WTC11 (cell line): ENCODE measurements around the gene VAC14. TPM values are rescaled to one million over a fixed set of nuclear protein-coding genes. Genes with fewer than 3 reads are reported as not detected.

Experiments
- ATAC-seq: fragments of 200-7000 bp; cut with Tn5 transposase; 2 replicates; pipeline ENCODE4 v1.10.0; 2021; ENCODE audit warnings: mild to moderate bottlenecking, moderate library complexity
- CTCF ChIA-PET: fragments of 300-600 bp; sonication (Branson Sonifier 250); formaldehyde crosslinking; loops from one replicate; lab custom pipeline; 2021; ENCODE audit warnings: antibody characterized with exemption; lab: Charles Lee
- POLR2A ChIA-PET: fragments of 350-600 bp; sonication (Branson Sonifier 250); formaldehyde crosslinking; loops from one replicate; lab custom pipeline; 2021; ENCODE audit warnings: antibody characterized with exemption; lab: Charles Lee
- DNase-seq: peaks from one replicate; pipeline ENCODE4 v3.0.0; 2021; ENCODE audit warnings: low spot score
- H3K27ac Mint-ChIP-seq: 2 replicates; pipeline ENCODE4 v1.8.0; 2021; ENCODE audit warnings: mixed read lengths
- H3K27me3 Mint-ChIP-seq: 2 replicates; pipeline ENCODE4 v1.8.0; 2021; ENCODE audit warnings: low read depth, mild to moderate bottlenecking, moderate library complexity, mixed read lengths
- H3K36me3 Mint-ChIP-seq: 2 replicates; pipeline ENCODE4 v1.8.0; 2021; ENCODE audit warnings: mixed read lengths
- H3K4me1 Mint-ChIP-seq: 2 replicates; pipeline ENCODE4 v1.8.0; 2022; ENCODE audit warnings: mixed read lengths
- H3K4me3 Mint-ChIP-seq: 2 replicates; pipeline ENCODE4 v1.8.0; 2021; ENCODE audit warnings: mild to moderate bottlenecking, moderate library complexity, mixed read lengths
- H3K9me3 Mint-ChIP-seq: 2 replicates; pipeline ENCODE4 v1.8.0; 2021; ENCODE audit warnings: mixed read lengths
- ATF1 ChIP-seq: sonication (generic); formaldehyde crosslinking; IDR thresholded peaks from 2 replicates; pipeline ENCODE4 v1.8.1; 2023; ENCODE audit warnings: mild to moderate bottlenecking, moderate library complexity, missing genetic modification reagents
- CDX4 ChIP-seq: fragments of 250-450 bp; sonication (Bioruptor Pico); IDR thresholded peaks from 2 replicates; pipeline ENCODE4 v1.9.0; 2021; ENCODE audit warnings: moderate library complexity, mild to moderate bottlenecking, inconsistent platforms, borderline replicate concordance
- ERG ChIP-seq: fragments of 250-450 bp; sonication (Bioruptor Pico); IDR thresholded peaks from 2 replicates; pipeline ENCODE4 v1.8.0; 2021; ENCODE audit warnings: mild to moderate bottlenecking
- FOXK1 ChIP-seq: sonication (generic); formaldehyde crosslinking; IDR thresholded peaks from 2 replicates; pipeline ENCODE4 v1.8.0; 2022; ENCODE audit warnings: mild to moderate bottlenecking, moderate library complexity, missing genetic modification reagents
- FOXP1 ChIP-seq: sonication (generic); formaldehyde crosslinking; IDR thresholded peaks from 2 replicates; pipeline ENCODE4 v1.8.0; 2022; ENCODE audit warnings: missing genetic modification reagents, mild to moderate bottlenecking, moderate library complexity, borderline replicate concordance
- HMGA2 ChIP-seq: fragments of 250-450 bp; sonication (Bioruptor Pico); IDR thresholded peaks from 2 replicates; pipeline ENCODE4 v1.4.0; 2021; ENCODE audit warnings: mild to moderate bottlenecking, moderate library complexity
- IRF2 ChIP-seq: sonication (generic); formaldehyde crosslinking; IDR thresholded peaks from 2 replicates; pipeline ENCODE4 v1.8.0; 2022; ENCODE audit warnings: low read depth, missing genetic modification reagents, borderline replicate concordance
- NR1H2 ChIP-seq: sonication (generic); formaldehyde crosslinking; IDR thresholded peaks from 2 replicates; pipeline ENCODE4 v1.9.0; 2021; ENCODE audit warnings: mild to moderate bottlenecking, moderate library complexity, missing genetic modification reagents
- PREB ChIP-seq: sonication (generic); formaldehyde crosslinking; IDR thresholded peaks from 2 replicates; pipeline ENCODE4 v1.8.1; 2022; ENCODE audit warnings: mild to moderate bottlenecking, missing genetic modification reagents, moderate library complexity, borderline replicate concordance
- RORB ChIP-seq: fragments of 250-450 bp; sonication (Bioruptor Pico); IDR thresholded peaks from 2 replicates; pipeline ENCODE4 v1.9.0; 2021; ENCODE audit warnings: mild to moderate bottlenecking
- SMAD3 ChIP-seq: sonication (generic); formaldehyde crosslinking; IDR thresholded peaks from 2 replicates; pipeline ENCODE4 v1.8.0; 2022; ENCODE audit warnings: missing genetic modification reagents, mild to moderate bottlenecking, borderline replicate concordance
- STAT6 ChIP-seq: sonication (generic); formaldehyde crosslinking; conservative IDR thresholded peaks from 2 replicates; pipeline ENCODE4 v1.8.1; 2023; ENCODE audit warnings: mild to moderate bottlenecking, low read depth, missing genetic modification reagents, moderate library complexity
- TCF7 ChIP-seq: sonication (generic); formaldehyde crosslinking; IDR thresholded peaks from 2 replicates; pipeline ENCODE4 v1.8.0; 2022; ENCODE audit warnings: mild to moderate bottlenecking, low read depth, missing genetic modification reagents, moderate library complexity
- TEAD4 ChIP-seq: sonication (generic); formaldehyde crosslinking; IDR thresholded peaks from 2 replicates; pipeline ENCODE4 v1.8.0; 2022; ENCODE audit warnings: mild to moderate bottlenecking, missing genetic modification reagents
- USF2 ChIP-seq: sonication (generic); formaldehyde crosslinking; IDR thresholded peaks from 2 replicates; pipeline ENCODE4 v1.8.1; 2023; ENCODE audit warnings: mild to moderate bottlenecking, missing genetic modification reagents, moderate library complexity
- ZNF219 ChIP-seq: sonication (generic); formaldehyde crosslinking; IDR thresholded peaks from 2 replicates; pipeline ENCODE4 v1.8.0; 2023; ENCODE audit warnings: missing genetic modification reagents, mild to moderate bottlenecking, borderline replicate concordance
- ZNF317 ChIP-seq: sonication (generic); formaldehyde crosslinking; IDR thresholded peaks from 2 replicates; pipeline ENCODE4 v1.8.1; 2023; ENCODE audit warnings: low read depth, mild to moderate bottlenecking, moderate library complexity, missing genetic modification reagents, borderline replicate concordance
- ZNF425 ChIP-seq: fragments of 250-450 bp; sonication (Bioruptor Pico); conservative IDR thresholded peaks from 2 replicates; pipeline ENCODE4 v1.9.0; 2021; ENCODE audit warnings: mild to moderate bottlenecking
- ZNF532 ChIP-seq: fragments of 250-450 bp; sonication (Bioruptor Pico); IDR thresholded peaks from 2 replicates; pipeline ENCODE4 v1.9.0; 2021; ENCODE audit warnings: mild to moderate bottlenecking, borderline replicate concordance
- total RNA-seq: library from RNA; stranded (reverse); gene quantifications from 3 replicates; pipeline ENCODE4 v1.2.3, GENCODE V29; 2021

VAC14 gene
- total RNA-seq, 1 experiment from 2014 or later = 60.1 TPM

- TF ChIP-seq STAT6 (CRISPR knock-in tag) = no peak
Measured at GRCh38 chr16:70801611-70802010, 653 bp upstream of the VAC14 start (continued).

- CTCF ChIA-PET = no interaction called here
- ATAC-seq = no peak
- TF ChIP-seq PREB (CRISPR knock-in tag) (no peak), ZNF219 (CRISPR knock-in tag) (no peak), TEAD4 (CRISPR knock-in tag) (no peak), ERG (CRISPR knock-in tag) (no peak), NR1H2 (no peak), ZNF317 (CRISPR knock-in tag) (no peak), HMGA2 (CRISPR knock-in tag) (no peak), ATF1 (CRISPR knock-in tag) (no peak), CDX4 (no peak), TCF7 (CRISPR knock-in tag) (no peak), FOXP1 (CRISPR knock-in tag) (no peak), USF2 (CRISPR knock-in tag) (no peak), FOXK1 (CRISPR knock-in tag) (no peak), ZNF532 (CRISPR knock-in tag) (no peak), ZNF425 (no peak), SMAD3 (no peak), RORB (CRISPR knock-in tag) (no peak), IRF2 (CRISPR knock-in tag) (no peak)
Measured at GRCh38 chr16:70800311-70800710, 647 bp downstream of the VAC14 start.

More at GRCh38 chr16:70800311-70800710, 647 bp downstream of the VAC14 start:
- peaks cover 20% of the 10 kb centered on the region for H3K4me1 Mint-ChIP-seq
- H3K27me3 Mint-ChIP-seq = peaks cover 42% of the 10 kb centered on the region
- POLR2A ChIA-PET = interaction anchor here (1.0 kb wide), 1 partner anchor 10 kb away, joined by 3 read pairs; no protein-coding TSS in a partner anchor
- H3K9me3 Mint-ChIP-seq = peaks cover 15% of the 10 kb centered on the region; the same call in 1 of the 2 replicates
- peak overlapping the region; percentile 47 for H3K27ac Mint-ChIP-seq
- peak overlapping the region; percentile 87 for H3K4me3 Mint-ChIP-seq
- no peak for DNase-seq
- peaks cover 8% of the 10 kb centered on the region; the same call in 1 of the 2 replicates for H3K36me3 Mint-ChIP-seq
